Measurements from ENCODE around the gene IMP4.
A peak's percentile ranks its signal among the peaks of the same experiment; 100 is the strongest.

IMP4 gene

DNA sequence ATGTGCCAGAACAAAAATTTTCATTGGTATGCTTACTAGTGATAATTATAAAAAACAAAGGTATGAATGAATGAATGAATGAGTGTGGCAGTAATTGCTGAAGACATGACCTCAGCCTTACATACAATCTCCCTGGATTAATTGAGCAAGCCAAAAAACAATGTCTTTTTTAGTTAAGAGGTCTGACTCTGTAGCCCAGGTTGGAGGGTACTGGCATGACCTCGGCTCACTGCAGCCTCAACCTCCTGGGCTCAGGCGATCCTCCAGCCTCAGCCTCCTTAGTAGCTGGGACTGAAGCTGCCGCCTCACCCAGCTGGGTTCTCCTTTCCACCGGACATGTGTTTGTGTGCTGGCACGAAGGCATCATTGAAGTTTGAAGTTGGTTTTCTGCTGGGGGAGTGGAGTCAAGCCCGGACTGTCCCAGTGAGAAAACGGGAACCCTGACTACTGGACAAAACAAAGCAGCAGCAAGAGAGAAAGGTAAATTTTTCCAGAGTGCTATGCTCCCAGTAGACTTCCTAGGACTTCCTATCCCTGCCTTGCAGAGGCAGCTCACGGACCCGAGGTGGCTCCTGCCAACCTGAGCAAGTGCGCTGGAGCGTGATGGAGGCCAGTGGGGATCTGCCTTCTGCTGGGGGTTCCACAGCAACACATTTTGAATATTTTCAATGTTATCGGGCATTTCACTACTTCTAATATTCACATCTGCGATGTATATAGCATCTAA lies 6.4 kb upstream of the IMP4 start:
- no peak overlapping the region for H3K27ac ChIP-seq (ENCODE audit: extremely low read depth, low read depth, low read length)
- TF ChIP-seq, protein P1, sequence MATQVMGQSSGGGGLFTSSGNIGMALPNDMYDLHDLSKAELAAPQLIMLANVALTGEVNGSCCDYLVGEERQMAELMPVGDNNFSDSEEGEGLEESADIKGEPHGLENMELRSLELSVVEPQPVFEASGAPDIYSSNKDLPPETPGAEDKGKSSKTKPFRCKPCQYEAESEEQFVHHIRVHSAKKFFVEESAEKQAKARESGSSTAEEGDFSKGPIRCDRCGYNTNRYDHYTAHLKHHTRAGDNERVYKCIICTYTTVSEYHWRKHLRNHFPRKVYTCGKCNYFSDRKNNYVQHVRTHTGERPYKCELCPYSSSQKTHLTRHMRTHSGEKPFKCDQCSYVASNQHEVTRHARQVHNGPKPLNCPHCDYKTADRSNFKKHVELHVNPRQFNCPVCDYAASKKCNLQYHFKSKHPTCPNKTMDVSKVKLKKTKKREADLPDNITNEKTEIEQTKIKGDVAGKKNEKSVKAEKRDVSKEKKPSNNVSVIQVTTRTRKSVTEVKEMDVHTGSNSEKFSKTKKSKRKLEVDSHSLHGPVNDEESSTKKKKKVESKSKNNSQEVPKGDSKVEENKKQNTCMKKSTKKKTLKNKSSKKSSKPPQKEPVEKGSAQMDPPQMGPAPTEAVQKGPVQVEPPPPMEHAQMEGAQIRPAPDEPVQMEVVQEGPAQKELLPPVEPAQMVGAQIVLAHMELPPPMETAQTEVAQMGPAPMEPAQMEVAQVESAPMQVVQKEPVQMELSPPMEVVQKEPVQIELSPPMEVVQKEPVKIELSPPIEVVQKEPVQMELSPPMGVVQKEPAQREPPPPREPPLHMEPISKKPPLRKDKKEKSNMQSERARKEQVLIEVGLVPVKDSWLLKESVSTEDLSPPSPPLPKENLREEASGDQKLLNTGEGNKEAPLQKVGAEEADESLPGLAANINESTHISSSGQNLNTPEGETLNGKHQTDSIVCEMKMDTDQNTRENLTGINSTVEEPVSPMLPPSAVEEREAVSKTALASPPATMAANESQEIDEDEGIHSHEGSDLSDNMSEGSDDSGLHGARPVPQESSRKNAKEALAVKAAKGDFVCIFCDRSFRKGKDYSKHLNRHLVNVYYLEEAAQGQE (tag by site-specific recombination; IDR thresholded peaks at IDR 0.05), result peak; percentile 52
- no peak for TF ChIP-seq ZNF670 (tag by site-specific recombination; IDR thresholded peaks at IDR 0.05; ENCODE audit: low read depth)
- POLR2A ChIA-PET, result interaction anchor here (1.1 to 1.5 kb wide), 2 partner anchors 151 to 155 kb away, joined by 3 to 8 read pairs; partner anchors contain the start of gene SMPD4
- no peak overlapping the region for H3K4me3 ChIP-seq (ENCODE audit: low read depth, low read length)
- peaks cover 0 to 25% of the 10 kb centered on the region in 2 experiments; a peak in 1 of 3 replicates for H3K36me3 ChIP-seq (ENCODE audit: control insufficient read depth in 2 of 2, insufficient read depth in 1 of 2, low read length in 2 of 2)
- H3K9me3 ChIP-seq (ENCODE audit: control insufficient read depth, insufficient read depth, low read depth, low read length), result no peaks in the 10 kb centered on the region
- no peaks in the 10 kb centered on the region for H3K4me1 ChIP-seq (ENCODE audit: control insufficient read depth, insufficient read depth, low read length)
- CTCF ChIA-PET, result interaction anchor here (0.7 to 1.3 kb wide), 4 partner anchors 181 to 1445 kb away, joined by 3 to 4 read pairs (median 4); no protein-coding TSS in a partner anchor

DNA sequence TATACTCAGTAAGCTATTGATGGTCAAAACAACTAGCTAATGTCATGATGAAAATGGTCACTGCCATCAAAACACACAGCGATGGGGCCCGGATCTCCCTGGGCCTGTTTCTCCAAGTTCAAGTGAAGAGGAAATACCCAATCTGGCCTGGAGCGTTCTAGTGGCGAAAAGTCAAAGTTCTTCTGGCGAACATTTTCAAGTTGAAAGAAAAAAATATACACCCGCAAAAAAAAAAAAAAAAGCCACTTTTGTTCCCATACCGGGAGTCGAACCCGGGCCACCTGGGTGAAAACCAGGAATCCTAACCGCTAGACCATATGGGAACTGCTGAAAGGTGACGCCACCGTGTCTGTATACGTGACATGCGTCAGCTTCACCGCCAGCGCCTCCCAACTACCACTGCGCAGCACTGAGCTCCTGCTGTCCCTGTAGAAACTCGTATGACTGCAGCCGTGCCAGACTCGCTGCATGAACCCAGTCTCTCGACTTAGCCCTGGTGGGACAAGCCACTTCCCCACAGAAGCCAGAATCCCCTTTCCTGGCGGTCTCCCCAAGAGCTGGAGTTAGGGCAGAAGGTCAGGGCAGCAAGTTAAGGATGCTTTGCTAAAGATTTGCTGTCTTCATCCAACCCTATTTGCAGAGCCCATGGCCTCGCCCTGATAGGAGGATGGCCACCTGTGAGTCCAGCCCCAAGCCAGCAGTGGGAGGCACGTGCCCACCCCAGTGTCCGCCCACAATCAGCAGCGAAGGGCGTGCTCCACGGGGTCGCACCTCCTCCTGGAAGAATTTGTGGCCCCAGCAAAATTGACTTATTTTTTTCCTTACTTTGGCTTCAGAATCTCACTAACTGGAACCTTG lies 5.6 kb upstream of the IMP4 start:
- H3K36me3 ChIP-seq (ENCODE audit: control insufficient read depth in 2 of 2, insufficient read depth in 1 of 2, low read length in 2 of 2), result peaks cover 0 to 25% of the 10 kb centered on the region in 2 experiments; a peak in 1 of 3 replicates
- CTCF ChIA-PET, result interaction anchor here (0.6 to 1.4 kb wide), 3 partner anchors 32 to 402 kb away, joined by 3 to 4 read pairs (median 3); no protein-coding TSS in a partner anchor
- POLR2A ChIA-PET, result interaction anchor here (0.7 to 1.5 kb wide), 3 partner anchors 152 to 1615 kb away, joined by 3 to 8 read pairs (median 3); partner anchors contain the start of gene SMPD4
- H3K27ac ChIP-seq (ENCODE audit: extremely low read depth, low read depth, low read length), result no peak overlapping the region; the same call in 1 of the 2 replicates
- peak overlapping the region; percentile 56 for H3K4me3 ChIP-seq (ENCODE audit: low read depth, low read length)
- no peaks in the 10 kb centered on the region for H3K9me3 ChIP-seq (ENCODE audit: control insufficient read depth, insufficient read depth, low read depth, low read length)
- H3K4me1 ChIP-seq (ENCODE audit: control insufficient read depth, insufficient read depth, low read length), result no peaks in the 10 kb centered on the region
- TF ChIP-seq GLI4 (tag by site-specific recombination; IDR thresholded peaks at IDR 0.05) (no peak), KLF10 (tag by site-specific recombination; IDR thresholded peaks at IDR 0.05) (0 out of 2 replicates have a peak, but pooled peaks have one; percentile 40), ZNF292 (tag by site-specific recombination; IDR thresholded peaks at IDR 0.05; ENCODE audit: borderline replicate concordance, low read depth) (no peak), ZNF76 (tag by site-specific recombination; IDR thresholded peaks at IDR 0.05; ENCODE audit: borderline replicate concordance, low read depth) (peak; percentile 79; the same call in 1 of the 2 replicates), MEIS1 (CRISPR knock-in tag; IDR thresholded peaks at IDR 0.05; ENCODE audit: borderline replicate concordance) (no peak), ZNF48 (tag by site-specific recombination; IDR thresholded peaks at IDR 0.05) (no peak), ZNF433 (tag by site-specific recombination; IDR thresholded peaks at IDR 0.05; ENCODE audit: low read depth) (no peak), SALL2 (tag by site-specific recombination; IDR thresholded peaks at IDR 0.05; ENCODE audit: borderline replicate concordance) (no peak), EGR2 (tag by site-specific recombination; IDR thresholded peaks at IDR 0.05; ENCODE audit: low read depth) (peak; percentile 71; the same call in 1 of the 2 replicates), ZNF658 (tag by site-specific recombination; IDR thresholded peaks at IDR 0.05) (no peak), ZFP3 (tag by site-specific recombination; IDR thresholded peaks at IDR 0.05; ENCODE audit: low read depth) (no peak), ZNF610 (tag by site-specific recombination; IDR thresholded peaks at IDR 0.05; ENCODE audit: borderline replicate concordance) (no peak), ZNF792 (tag by site-specific recombination; IDR thresholded peaks at IDR 0.05) (no peak), ZNF112 (tag by site-specific recombination; IDR thresholded peaks at IDR 0.05) (no peak), ZNF202 (tag by site-specific recombination; IDR thresholded peaks at IDR 0.05; ENCODE audit: borderline replicate concordance) (no peak), SP7 (tag by site-specific recombination; IDR thresholded peaks at IDR 0.05) (peak; percentile 73), ZNF768 (tag by site-specific recombination; IDR thresholded peaks at IDR 0.05) (no peak)
- TF ChIP-seq, protein P2, sequence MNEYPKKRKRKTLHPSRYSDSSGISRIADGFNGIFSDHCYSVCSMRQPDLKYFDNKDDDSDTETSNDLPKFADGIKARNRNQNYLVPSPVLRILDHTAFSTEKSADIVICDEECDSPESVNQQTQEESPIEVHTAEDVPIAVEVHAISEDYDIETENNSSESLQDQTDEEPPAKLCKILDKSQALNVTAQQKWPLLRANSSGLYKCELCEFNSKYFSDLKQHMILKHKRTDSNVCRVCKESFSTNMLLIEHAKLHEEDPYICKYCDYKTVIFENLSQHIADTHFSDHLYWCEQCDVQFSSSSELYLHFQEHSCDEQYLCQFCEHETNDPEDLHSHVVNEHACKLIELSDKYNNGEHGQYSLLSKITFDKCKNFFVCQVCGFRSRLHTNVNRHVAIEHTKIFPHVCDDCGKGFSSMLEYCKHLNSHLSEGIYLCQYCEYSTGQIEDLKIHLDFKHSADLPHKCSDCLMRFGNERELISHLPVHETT (tag by site-specific recombination; IDR thresholded peaks at IDR 0.05), result peak; percentile 72; the same call in 1 of the 2 replicates
- TF ChIP-seq, protein P3, sequence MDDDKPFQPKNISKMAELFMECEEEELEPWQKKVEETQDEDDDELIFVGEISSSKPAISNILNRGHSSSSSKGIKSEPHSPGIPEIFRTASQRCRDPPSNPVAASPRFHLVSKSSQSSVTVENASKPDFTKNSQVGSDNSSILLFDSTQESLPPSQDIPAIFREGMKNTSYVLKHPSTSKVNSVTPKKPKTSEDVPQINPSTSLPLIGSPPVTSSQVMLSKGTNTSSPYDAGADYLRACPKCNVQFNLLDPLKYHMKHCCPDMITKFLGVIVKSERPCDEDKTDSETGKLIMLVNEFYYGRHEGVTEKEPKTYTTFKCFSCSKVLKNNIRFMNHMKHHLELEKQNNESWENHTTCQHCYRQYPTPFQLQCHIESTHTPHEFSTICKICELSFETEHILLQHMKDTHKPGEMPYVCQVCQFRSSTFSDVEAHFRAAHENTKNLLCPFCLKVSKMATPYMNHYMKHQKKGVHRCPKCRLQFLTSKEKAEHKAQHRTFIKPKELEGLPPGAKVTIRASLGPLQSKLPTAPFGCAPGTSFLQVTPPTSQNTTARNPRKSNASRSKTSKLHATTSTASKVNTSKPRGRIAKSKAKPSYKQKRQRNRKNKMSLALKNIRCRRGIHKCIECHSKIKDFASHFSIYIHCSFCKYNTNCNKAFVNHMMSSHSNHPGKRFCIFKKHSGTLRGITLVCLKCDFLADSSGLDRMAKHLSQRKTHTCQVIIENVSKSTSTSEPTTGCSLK (tag by site-specific recombination; IDR thresholded peaks at IDR 0.05), result no peak
- TF ChIP-seq, protein P4, sequence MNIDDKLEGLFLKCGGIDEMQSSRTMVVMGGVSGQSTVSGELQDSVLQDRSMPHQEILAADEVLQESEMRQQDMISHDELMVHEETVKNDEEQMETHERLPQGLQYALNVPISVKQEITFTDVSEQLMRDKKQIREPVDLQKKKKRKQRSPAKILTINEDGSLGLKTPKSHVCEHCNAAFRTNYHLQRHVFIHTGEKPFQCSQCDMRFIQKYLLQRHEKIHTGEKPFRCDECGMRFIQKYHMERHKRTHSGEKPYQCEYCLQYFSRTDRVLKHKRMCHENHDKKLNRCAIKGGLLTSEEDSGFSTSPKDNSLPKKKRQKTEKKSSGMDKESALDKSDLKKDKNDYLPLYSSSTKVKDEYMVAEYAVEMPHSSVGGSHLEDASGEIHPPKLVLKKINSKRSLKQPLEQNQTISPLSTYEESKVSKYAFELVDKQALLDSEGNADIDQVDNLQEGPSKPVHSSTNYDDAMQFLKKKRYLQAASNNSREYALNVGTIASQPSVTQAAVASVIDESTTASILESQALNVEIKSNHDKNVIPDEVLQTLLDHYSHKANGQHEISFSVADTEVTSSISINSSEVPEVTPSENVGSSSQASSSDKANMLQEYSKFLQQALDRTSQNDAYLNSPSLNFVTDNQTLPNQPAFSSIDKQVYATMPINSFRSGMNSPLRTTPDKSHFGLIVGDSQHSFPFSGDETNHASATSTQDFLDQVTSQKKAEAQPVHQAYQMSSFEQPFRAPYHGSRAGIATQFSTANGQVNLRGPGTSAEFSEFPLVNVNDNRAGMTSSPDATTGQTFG (tag by site-specific recombination; IDR thresholded peaks at IDR 0.05; ENCODE audit: borderline replicate concordance), result no peak
